GM12878 (cell line): ENCODE data around the gene SCUBE2. TPM values are rescaled to one million over a fixed set of nuclear protein-coding genes. Genes with fewer than 3 reads are reported as not detected.
"Not testable (repeated sequence)": the region's sequence is repeated elsewhere in the genome, so short reads cannot be mapped to it uniquely, and the experiment has no call there.

Experiments used
- ATAC-seq: fragments of 200-7000 bp; cut with Tn5 transposase; 3 replicates; pipeline ENCODE4 v1.9.1; 2020; ENCODE audit warnings: mild to moderate bottlenecking, moderate library complexity
- BruUV-seq: library from RNA; stranded (reverse); fragments of 400-500 nt; replicated peaks from 2 replicates; lab custom pipeline; 2021; lab: Mats Ljungman, UMichigan
- CTCF ChIA-PET: fragments of 300-600 bp; sonication (Branson Sonifier 250); formaldehyde crosslinking; extraction: SDS; loops from one replicate; lab custom pipeline; 2021; ENCODE audit warnings: inconsistent platforms; lab: Yijun Ruan, JAX
- POLR2A ChIA-PET: fragments of 350-600 bp; formaldehyde crosslinking; extraction: SDS; loops from one replicate; lab custom pipeline; 2021; ENCODE audit warnings: inconsistent platforms; lab: Charles Lee
- RAD21 ChIA-PET: fragments of 300-600 bp; sonication (Branson Sonifier 250); formaldehyde crosslinking; loops from one replicate; lab custom pipeline; 2023; ENCODE audit warnings: antibody characterized with exemption; ENCODE audit not compliant: unreplicated experiment; lab: Charles Lee
- SMC1A ChIA-PET: fragments of 300-600 bp; sonication (Branson Sonifier 250); formaldehyde crosslinking; loops from one replicate; lab custom pipeline; 2023; ENCODE audit not compliant: unreplicated experiment, uncharacterized antibody; lab: Charles Lee
- DNase-seq: peaks from one replicate; pipeline ENCODE4 v3.0.0-alpha.2; 2011; ENCODE audit warnings: low read depth, low spot score
- FAIRE-seq: peaks from 3 replicates; lab custom pipeline; 2011; peaks lifted over from hg19 to GRCh38; lab: Jason Lieb, UNC
- H2AFZ ChIP-seq: 2 replicates; pipeline ENCODE4 v1.6.0; 2011; ENCODE audit warnings: low read depth, low read length, control low read depth; ENCODE audit not compliant: control insufficient read depth
- H3K27ac ChIP-seq: 2 replicates; pipeline ENCODE4 v1.5.1; 2011; ENCODE audit warnings: control low read depth; ENCODE audit not compliant: control insufficient read depth, insufficient read depth
- H3K27me3 ChIP-seq, 2 experiments: replicated peaks in 1 of 2; 2 replicates each; pipeline versions ENCODE4 v1.6.0 to v1.6.1; 2011; ENCODE audit warnings: low read length in 1 of 2; ENCODE audit not compliant: control insufficient read depth in 2 of 2, insufficient read depth in 2 of 2
- H3K36me3 ChIP-seq, 2 experiments: 2 replicates each; pipeline ENCODE4 v1.5.1; 2011; ENCODE audit warnings: low read length in 1 of 2; ENCODE audit not compliant: control insufficient read depth in 2 of 2, insufficient read depth in 2 of 2
- H3K4me1 ChIP-seq: 2 replicates; pipeline ENCODE4 v1.6.1; 2011; ENCODE audit warnings: mild to moderate bottlenecking, low read length, moderate library complexity, mixed read lengths; ENCODE audit not compliant: control insufficient read depth, insufficient read depth
- H3K4me2 ChIP-seq: 2 replicates; pipeline ENCODE4 v1.6.0; 2011; ENCODE audit warnings: control low read depth; ENCODE audit not compliant: control insufficient read depth, insufficient read depth
- H3K4me3 ChIP-seq: fragments of 200-600 bp; sonication (generic); 2 replicates; pipeline ENCODE4 v1.5.1; 2016
- H3K79me2 ChIP-seq: 2 replicates; pipeline ENCODE4 v1.6.0; 2011; ENCODE audit warnings: low read length; ENCODE audit not compliant: control insufficient read depth, insufficient read depth
- H3K9ac ChIP-seq: 2 replicates; pipeline ENCODE4 v1.8.0; 2011; ENCODE audit warnings: low read length, control low read depth, mixed read lengths; ENCODE audit not compliant: control insufficient read depth, insufficient read depth
- H3K9me3 ChIP-seq: replicated peaks from 3 replicates; pipeline ENCODE4 v1.5.1; 2011; ENCODE audit warnings: mild to moderate bottlenecking, low read length; ENCODE audit not compliant: control insufficient read depth, insufficient read depth
- H4K20me1 ChIP-seq: 2 replicates; pipeline ENCODE4 v1.6.0; 2011; ENCODE audit not compliant: control insufficient read depth, insufficient read depth
- CBX3 ChIP-seq: fragments of 200-600 bp; sonication (generic); IDR thresholded peaks from 2 replicates; pipeline ENCODE4 v1.6.1; 2016; ENCODE audit warnings: low read depth, borderline replicate concordance
- CHD1 ChIP-seq: IDR thresholded peaks from 2 replicates; pipeline ENCODE4 v1.6.1; 2012; ENCODE audit warnings: low read depth, low read length, improper control_type of control experiment
- CREM ChIP-seq: IDR thresholded peaks from 2 replicates; pipeline ENCODE4 v1.6.1; 2014; ENCODE audit warnings: antibody characterized with exemption, low read depth
- EZH2 ChIP-seq: IDR thresholded peaks from 2 replicates; pipeline ENCODE4 v1.6.1; 2012; ENCODE audit warnings: low read depth, mild to moderate bottlenecking, control low read depth, inconsistent platforms, low read length, borderline replicate concordance; ENCODE audit not compliant: control insufficient read depth
- GABPA ChIP-seq: IDR thresholded peaks from 2 replicates; pipeline ENCODE4 v1.6.1; 2014; ENCODE audit warnings: antibody characterized with exemption, low read depth, mild to moderate bottlenecking, inconsistent platforms
- MEF2A ChIP-seq: IDR thresholded peaks from 2 replicates; pipeline ENCODE4 v1.6.1; 2011; ENCODE audit warnings: low read depth, mild to moderate bottlenecking, low read length, moderate library complexity; ENCODE audit not compliant: insufficient read depth
- NR2C1 ChIP-seq: fragments of 450-650 bp; IDR thresholded peaks from 2 replicates; pipeline ENCODE4 v1.6.1; 2017; ENCODE audit warnings: antibody characterized with exemption, mild to moderate bottlenecking, moderate library complexity
- POLR2AphosphoS5 ChIP-seq: IDR thresholded peaks from 2 replicates; pipeline ENCODE4 v1.6.1; 2011; ENCODE audit warnings: mild to moderate bottlenecking, low read length, inconsistent platforms
- RFX5 ChIP-seq: IDR thresholded peaks from 2 replicates; pipeline ENCODE4 v1.6.1; 2011; ENCODE audit warnings: low read depth, low read length, improper control_type of control experiment
- SIX5 ChIP-seq: IDR thresholded peaks from 2 replicates; pipeline ENCODE4 v1.6.1; 2011; ENCODE audit warnings: mild to moderate bottlenecking, low read depth, low read length, moderate library complexity; ENCODE audit not compliant: severe bottlenecking
- STAT1 ChIP-seq: fragments of 450-650 bp; conservative IDR thresholded peaks from 2 replicates; pipeline ENCODE4 v1.6.1; 2014; ENCODE audit warnings: antibody characterized with exemption, mild to moderate bottlenecking
- STAT3 ChIP-seq: IDR thresholded peaks from 2 replicates; pipeline ENCODE4 v1.6.1; 2011; ENCODE audit warnings: low read depth, low read length, improper control_type of control experiment
- TAF1 ChIP-seq: IDR thresholded peaks from 2 replicates; pipeline ENCODE4 v1.6.1; 2011; ENCODE audit warnings: mild to moderate bottlenecking, low read depth, low read length, borderline replicate concordance
- ZNF207 ChIP-seq: fragments of 450-650 bp; IDR thresholded peaks from 2 replicates; pipeline ENCODE4 v1.6.1; 2014; ENCODE audit warnings: antibody characterized with exemption, mild to moderate bottlenecking, borderline replicate concordance
- WGBS: methylation state at CpG from one replicate; pipeline ENCODE4 v1.1.6; 2016; ENCODE audit warnings: low lambda C conversion rate; ENCODE audit not compliant: insufficient replicate concordance, insufficient coverage; ENCODE audit errors: missing lambda C conversion rate; 5-methylcytosine and 5-hydroxymethylcytosine counted together
- in situ Hi-C: fragments of 300-500 bp; cut with MboI; formaldehyde crosslinking; loops from 9 replicates; pipeline ENCODE4 v1.14.3; 2018; ENCODE audit warnings: mixed read lengths
- intact Hi-C: fragments of 100-400 bp; cut with micrococcal nuclease; formaldehyde crosslinking; loops from one replicate; pipeline ENCODE4 v1.14.2; 2022; ENCODE audit not compliant: unreplicated experiment
- polyA plus RNA-seq, 11 experiments: library from polyadenylated mRNA; depleted of rRNA in 4 of 11; unstranded in 6 of 11; stranded (reverse) in 5 of 11; fragments of >200 nt; fragmentation: Nextera tagmentation in 4 of 11; fragmentation: Illumina TruSeq in 1 of 11; extraction: Ambion mirVana in 4 of 11; extraction: Trizol in 1 of 11; gene quantifications; 1 replicate in 1 of 11; 2 replicates in 10 of 11; pipeline versions ENCODE4 v1.2.1 to v1.2.3, GENCODE V29; 2011 to 2016; ENCODE audit warnings: inconsistent platforms in 2 of 11, missing spikeins in 2 of 11, low read depth in 1 of 11
- total RNA-seq, 4 experiments: library from RNA; depleted of rRNA in 3 of 4; stranded (reverse); fragments of >200 nt in 3 of 4; fragmentation: Illumina TruSeq in 1 of 4; extraction: Trizol in 1 of 4; gene quantifications; 2 replicates each; pipeline versions ENCODE4 v1.2.1 to v1.2.3, GENCODE V29; 2013 to 2021
- TF ChIP-seq, protein P1 (sequence below): fragments of 450-650 bp; IDR thresholded peaks from 2 replicates; pipeline ENCODE4 v1.6.1; 2016; ENCODE audit warnings: mild to moderate bottlenecking
- TF ChIP-seq, protein P2 (sequence below): fragments of 450-650 bp; conservative IDR thresholded peaks from 2 replicates; pipeline ENCODE4 v1.6.1; 2017; ENCODE audit warnings: mild to moderate bottlenecking, moderate library complexity

The SCUBE2 gene
- total and polyA plus RNA-seq, 10 of the 15 experiments (the other 5 are each of a cell fraction or from before 2014, with no cell fraction given): 0.12 to 0.56 (median 0.31) TPM; not detected in 2

- H3K36me3 ChIP-seq, H3K4me2 ChIP-seq, H3K79me2 ChIP-seq, H4K20me1 ChIP-seq, H2AFZ ChIP-seq, BruUV-seq, H3K4me3 ChIP-seq, POLR2A ChIA-PET, H3K9me3 ChIP-seq, in situ Hi-C loops, ATAC-seq, H3K27me3 ChIP-seq, H3K27ac ChIP-seq, FAIRE-seq, RAD21 ChIA-PET, H3K4me1 ChIP-seq, intact Hi-C loops, H3K9ac ChIP-seq, DNase-seq: not testable (repeated sequence)
- ChIA-PET CTCF (interaction anchor here (10.2 kb wide), 1 partner anchor 125 kb away, joined by 323 read pairs; no protein-coding TSS in a partner anchor), SMC1A (interaction anchor here (0.9 kb wide), 1 partner anchor 86 kb away, joined by 4 read pairs; no protein-coding TSS in a partner anchor)
- 26% methylated on average over 1 of the region's 1 CpG for WGBS
These were observed 81.9 kb downstream of the SCUBE2 start for GRCh38 chr11:9009538-9009937.

- intact Hi-C loops (no loop called here), in situ Hi-C loops (no loop called here)
- H2AFZ ChIP-seq: no peak overlapping the region
- H3K27ac ChIP-seq: no peak overlapping the region
- no peak for ATAC-seq
- H3K36me3 ChIP-seq: no peaks in the 10 kb centered on the region
- no peaks in the 10 kb centered on the region for H4K20me1 ChIP-seq
- POLR2A ChIA-PET: no interaction called here
- peaks cover 2% of the 10 kb centered on the region; the same call in 1 of the 2 replicates for H3K4me1 ChIP-seq
- no peak for FAIRE-seq
- SMC1A ChIA-PET: no interaction called here
- H3K79me2 ChIP-seq: no peaks in the 10 kb centered on the region
- CTCF ChIA-PET: interaction anchor here (1.0 kb wide), 1 partner anchor 129 kb away, joined by 5 read pairs; no protein-coding TSS in a partner anchor
- H3K27me3 ChIP-seq: peaks cover 4 to 5% of the 10 kb centered on the region in 2 experiments
- DNase-seq: no peak
- RAD21 ChIA-PET: no interaction called here
- no TSS peak for BruUV-seq
- H3K4me3 ChIP-seq: no peak overlapping the region
- WGBS: 33% methylated on average over 1 of the region's 1 CpG
- no peak overlapping the region for H3K4me2 ChIP-seq
- H3K9ac ChIP-seq: no peak overlapping the region
- H3K9me3 ChIP-seq: no peaks in the 10 kb centered on the region
- TF ChIP-seq, protein P1, sequence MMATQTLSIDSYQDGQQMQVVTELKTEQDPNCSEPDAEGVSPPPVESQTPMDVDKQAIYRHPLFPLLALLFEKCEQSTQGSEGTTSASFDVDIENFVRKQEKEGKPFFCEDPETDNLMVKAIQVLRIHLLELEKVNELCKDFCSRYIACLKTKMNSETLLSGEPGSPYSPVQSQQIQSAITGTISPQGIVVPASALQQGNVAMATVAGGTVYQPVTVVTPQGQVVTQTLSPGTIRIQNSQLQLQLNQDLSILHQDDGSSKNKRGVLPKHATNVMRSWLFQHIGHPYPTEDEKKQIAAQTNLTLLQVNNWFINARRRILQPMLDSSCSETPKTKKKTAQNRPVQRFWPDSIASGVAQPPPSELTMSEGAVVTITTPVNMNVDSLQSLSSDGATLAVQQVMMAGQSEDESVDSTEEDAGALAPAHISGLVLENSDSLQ: no peak
- TF ChIP-seq GABPA (no peak), POLR2AphosphoS5 (no peak), STAT1 (no peak), TAF1 (no peak), RFX5 (no peak), NR2C1 (no peak), CREM (no peak), STAT3 (no peak), ZNF207 (no peak), CBX3 (no peak), SIX5 (no peak), EZH2 (no peak), CHD1 (no peak), MEF2A (no peak)
- TF ChIP-seq, protein P2, sequence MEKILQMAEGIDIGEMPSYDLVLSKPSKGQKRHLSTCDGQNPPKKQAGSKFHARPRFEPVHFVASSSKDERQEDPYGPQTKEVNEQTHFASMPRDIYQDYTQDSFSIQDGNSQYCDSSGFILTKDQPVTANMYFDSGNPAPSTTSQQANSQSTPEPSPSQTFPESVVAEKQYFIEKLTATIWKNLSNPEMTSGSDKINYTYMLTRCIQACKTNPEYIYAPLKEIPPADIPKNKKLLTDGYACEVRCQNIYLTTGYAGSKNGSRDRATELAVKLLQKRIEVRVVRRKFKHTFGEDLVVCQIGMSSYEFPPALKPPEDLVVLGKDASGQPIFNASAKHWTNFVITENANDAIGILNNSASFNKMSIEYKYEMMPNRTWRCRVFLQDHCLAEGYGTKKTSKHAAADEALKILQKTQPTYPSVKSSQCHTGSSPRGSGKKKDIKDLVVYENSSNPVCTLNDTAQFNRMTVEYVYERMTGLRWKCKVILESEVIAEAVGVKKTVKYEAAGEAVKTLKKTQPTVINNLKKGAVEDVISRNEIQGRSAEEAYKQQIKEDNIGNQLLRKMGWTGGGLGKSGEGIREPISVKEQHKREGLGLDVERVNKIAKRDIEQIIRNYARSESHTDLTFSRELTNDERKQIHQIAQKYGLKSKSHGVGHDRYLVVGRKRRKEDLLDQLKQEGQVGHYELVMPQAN: no peak
These were observed 82.7 kb downstream of the SCUBE2 start for GRCh38 chr11:9008661-9009060.
